22Rv1 (cell line): ENCODE results near the gene DAAM1.

Experiments used
- ZFX ChIP-seq: fragments of 450-650 bp; IDR thresholded peaks from 2 replicates; pipeline ENCODE4 v1.6.1; 2017; ENCODE audit warnings: antibody characterized with exemption, borderline replicate concordance
- TF ChIP-seq, protein P1 (sequence below): fragments of 450-650 bp; IDR thresholded peaks from 2 replicates; pipeline ENCODE4 v1.5.1; 2017; ENCODE audit warnings: mild to moderate bottlenecking

DNA sequence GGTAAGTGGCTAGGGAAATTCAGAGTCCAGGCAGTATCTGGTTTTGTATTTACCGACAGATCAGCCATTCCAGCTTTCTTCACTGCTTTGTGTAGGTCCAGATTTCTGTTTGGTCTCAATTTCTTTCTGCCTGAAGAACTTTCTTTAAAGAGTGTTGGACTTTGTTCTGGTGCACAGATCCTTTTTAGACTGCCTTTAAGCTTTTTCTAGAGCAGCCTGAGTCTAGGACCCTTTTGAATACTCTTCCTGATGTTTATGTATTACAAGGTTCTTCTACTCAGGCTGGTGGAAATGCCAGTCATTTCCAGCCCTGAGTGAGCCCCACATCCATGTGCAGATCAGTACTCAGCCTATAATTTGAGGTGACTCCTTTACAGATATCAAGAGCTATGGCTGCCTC is 54.7 kb downstream of the DAAM1 start:
- TF ChIP-seq, protein P1, sequence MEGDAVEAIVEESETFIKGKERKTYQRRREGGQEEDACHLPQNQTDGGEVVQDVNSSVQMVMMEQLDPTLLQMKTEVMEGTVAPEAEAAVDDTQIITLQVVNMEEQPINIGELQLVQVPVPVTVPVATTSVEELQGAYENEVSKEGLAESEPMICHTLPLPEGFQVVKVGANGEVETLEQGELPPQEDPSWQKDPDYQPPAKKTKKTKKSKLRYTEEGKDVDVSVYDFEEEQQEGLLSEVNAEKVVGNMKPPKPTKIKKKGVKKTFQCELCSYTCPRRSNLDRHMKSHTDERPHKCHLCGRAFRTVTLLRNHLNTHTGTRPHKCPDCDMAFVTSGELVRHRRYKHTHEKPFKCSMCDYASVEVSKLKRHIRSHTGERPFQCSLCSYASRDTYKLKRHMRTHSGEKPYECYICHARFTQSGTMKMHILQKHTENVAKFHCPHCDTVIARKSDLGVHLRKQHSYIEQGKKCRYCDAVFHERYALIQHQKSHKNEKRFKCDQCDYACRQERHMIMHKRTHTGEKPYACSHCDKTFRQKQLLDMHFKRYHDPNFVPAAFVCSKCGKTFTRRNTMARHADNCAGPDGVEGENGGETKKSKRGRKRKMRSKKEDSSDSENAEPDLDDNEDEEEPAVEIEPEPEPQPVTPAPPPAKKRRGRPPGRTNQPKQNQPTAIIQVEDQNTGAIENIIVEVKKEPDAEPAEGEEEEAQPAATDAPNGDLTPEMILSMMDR: no peak
- no peak for TF ChIP-seq ZFX
